ENCODE results near the gene DNAJC8.

The DNAJC8 gene

DNA sequence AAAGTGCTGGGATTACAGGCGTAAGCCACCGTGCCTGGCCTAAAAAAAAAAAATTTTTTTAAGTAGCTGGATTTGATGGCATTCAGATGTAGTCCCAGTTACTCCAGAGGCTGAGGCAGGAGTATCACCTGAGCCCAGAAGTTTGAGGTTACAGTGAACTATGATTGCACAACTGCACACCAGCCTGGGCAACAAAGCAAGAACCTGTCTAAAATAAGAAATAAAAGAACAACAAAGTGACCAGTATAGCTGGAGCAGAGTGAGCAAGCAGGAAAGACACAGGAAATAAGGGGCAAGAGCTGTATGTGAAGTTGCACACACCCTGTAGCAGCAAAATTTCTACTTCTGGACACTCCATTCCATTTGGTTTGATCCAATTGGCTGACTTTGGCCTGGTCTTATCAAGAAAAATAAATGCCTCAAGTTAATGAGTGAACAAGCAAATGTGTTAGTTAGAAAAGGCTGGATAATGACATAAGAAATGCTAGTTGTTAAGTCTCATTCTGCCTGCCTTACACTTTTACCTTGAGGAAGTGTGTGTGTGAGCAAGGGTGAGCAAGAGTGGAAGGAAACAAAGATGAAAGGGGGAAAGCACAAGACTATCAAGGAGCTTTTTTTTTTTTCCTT is 11.0 kb upstream of the DNAJC8 start:
- TF ChIP-seq, protein P1, sequence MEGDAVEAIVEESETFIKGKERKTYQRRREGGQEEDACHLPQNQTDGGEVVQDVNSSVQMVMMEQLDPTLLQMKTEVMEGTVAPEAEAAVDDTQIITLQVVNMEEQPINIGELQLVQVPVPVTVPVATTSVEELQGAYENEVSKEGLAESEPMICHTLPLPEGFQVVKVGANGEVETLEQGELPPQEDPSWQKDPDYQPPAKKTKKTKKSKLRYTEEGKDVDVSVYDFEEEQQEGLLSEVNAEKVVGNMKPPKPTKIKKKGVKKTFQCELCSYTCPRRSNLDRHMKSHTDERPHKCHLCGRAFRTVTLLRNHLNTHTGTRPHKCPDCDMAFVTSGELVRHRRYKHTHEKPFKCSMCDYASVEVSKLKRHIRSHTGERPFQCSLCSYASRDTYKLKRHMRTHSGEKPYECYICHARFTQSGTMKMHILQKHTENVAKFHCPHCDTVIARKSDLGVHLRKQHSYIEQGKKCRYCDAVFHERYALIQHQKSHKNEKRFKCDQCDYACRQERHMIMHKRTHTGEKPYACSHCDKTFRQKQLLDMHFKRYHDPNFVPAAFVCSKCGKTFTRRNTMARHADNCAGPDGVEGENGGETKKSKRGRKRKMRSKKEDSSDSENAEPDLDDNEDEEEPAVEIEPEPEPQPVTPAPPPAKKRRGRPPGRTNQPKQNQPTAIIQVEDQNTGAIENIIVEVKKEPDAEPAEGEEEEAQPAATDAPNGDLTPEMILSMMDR (IDR thresholded peaks at IDR 0.05; ENCODE audit: insufficient read depth, low read depth, low read length, missing control alignments): no peak
- no peak overlapping the region for H3K4me3 ChIP-seq (ENCODE audit: low read depth, low read length)
- DNase-seq (ENCODE audit: low read depth): no peak

DNA sequence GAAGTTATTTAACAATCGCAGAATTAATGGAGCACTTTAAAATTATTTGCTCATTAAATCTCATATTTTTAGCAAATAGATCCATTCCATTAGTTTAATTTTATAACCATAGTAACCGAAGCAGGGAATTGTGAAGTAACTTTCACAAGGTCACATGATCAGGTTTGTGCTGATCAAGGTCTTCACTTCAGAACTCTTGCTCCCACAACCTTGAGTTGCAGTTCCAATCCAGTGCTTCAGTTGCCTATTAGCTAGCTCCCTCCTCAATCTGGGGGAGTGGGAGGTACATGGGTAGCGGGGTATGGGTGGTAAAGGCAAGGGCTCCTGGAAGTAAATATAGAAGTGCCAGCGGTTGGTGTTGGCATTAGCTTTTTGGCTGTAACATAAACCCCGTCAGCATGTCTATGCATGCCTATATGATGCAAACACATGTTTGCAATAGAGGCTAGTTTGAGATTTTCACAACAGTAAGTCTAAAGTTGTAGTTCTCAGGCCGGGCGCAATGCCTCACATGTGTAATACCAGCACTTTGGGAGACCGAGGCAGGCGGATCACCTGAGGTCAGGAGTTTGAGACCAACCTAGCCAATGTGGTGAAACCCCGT is 8.9 kb upstream of the DNAJC8 start:
- TF ChIP-seq, protein P1 (IDR thresholded peaks at IDR 0.05; ENCODE audit: insufficient read depth, low read depth, low read length, missing control alignments): no peak
- DNase-seq (ENCODE audit: low read depth): no peak
- no peak overlapping the region for H3K4me3 ChIP-seq (ENCODE audit: low read depth, low read length)

DNA sequence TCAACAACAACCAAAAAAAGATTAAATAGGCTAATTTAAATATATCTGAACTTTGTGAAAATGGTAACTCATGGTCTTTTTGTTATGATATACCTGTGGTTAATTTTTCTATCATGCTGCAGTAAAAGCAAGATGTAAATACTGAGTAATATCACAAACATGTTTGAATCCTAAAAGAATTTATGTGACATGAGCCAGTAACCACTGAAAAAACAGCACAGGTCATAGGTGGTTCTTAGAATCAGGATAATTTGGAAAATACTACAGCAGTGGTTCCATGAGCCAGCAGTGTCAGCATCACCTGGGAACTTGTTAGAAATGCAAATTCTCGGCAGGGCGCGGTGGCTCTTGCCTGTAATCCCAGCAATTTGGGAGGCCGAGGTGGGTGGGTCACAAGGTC is 7.2 kb upstream of the DNAJC8 start:
- H3K4me3 ChIP-seq (ENCODE audit: low read depth, low read length): no peak overlapping the region
- TF ChIP-seq, protein P1 (IDR thresholded peaks at IDR 0.05; ENCODE audit: insufficient read depth, low read depth, low read length, missing control alignments): no peak
- DNase-seq (ENCODE audit: low read depth): no peak

DNA sequence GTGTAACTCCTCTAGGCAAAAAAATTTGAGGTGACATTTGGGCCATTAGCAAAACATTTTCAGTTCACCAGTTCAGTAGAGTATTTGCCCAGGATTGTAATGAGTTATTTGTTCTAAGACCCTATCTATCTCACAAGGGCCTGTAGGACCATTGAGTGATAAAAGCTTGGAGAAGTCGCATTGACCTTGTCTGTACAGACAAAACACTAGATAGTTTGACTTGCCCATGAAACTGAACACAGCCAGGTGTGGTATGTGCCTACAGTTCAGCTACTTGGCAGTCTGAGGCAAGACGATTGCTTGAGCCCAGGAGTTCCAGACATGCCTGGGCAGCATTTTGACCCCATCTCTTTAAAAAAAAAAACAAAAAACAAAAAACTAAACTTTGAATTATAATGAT is 6.2 kb upstream of the DNAJC8 start:
- TF ChIP-seq, protein P1 (IDR thresholded peaks at IDR 0.05; ENCODE audit: insufficient read depth, low read depth, low read length, missing control alignments): no peak
- no peak overlapping the region for H3K4me3 ChIP-seq (ENCODE audit: low read depth, low read length)
- DNase-seq (ENCODE audit: low read depth): no peak

DNA sequence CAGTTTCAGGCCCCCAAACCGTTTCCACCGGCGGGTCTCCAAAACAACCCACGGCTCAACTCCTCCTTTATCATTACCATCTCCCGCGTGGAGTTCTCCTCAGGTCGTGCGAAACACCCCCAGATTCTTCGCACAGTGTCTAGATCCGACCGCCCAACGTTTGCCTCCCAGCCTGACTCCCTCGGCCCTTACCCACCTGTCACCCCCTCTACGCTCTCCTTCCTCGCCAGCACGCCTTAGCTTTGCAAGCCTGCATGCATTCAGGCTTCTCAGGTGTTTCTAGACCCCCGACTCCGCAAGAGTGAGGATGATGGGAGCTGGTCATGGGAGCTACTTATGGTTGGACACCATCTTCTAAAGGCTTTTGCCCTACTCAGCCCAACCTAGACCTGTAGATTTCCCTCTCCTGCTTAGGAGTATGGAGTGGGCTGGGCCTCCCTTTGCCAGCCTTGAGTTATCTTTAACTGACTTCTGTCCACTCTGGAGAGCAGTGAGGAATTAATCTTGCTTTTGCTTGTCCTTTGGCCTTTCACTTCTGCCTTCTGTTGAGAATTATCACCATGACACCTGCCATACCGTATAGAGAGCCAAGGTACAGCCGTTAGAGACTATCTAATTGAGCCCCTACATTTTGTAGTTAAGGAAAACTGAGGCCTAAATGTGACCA is 4.0 kb upstream of the DNAJC8 start:
- peak overlapping the region; percentile 90 for H3K4me3 ChIP-seq (ENCODE audit: low read depth, low read length)
- DNase-seq (ENCODE audit: low read depth): no peak
- TF ChIP-seq, protein P1 (IDR thresholded peaks at IDR 0.05; ENCODE audit: insufficient read depth, low read depth, low read length, missing control alignments): no peak

DNA sequence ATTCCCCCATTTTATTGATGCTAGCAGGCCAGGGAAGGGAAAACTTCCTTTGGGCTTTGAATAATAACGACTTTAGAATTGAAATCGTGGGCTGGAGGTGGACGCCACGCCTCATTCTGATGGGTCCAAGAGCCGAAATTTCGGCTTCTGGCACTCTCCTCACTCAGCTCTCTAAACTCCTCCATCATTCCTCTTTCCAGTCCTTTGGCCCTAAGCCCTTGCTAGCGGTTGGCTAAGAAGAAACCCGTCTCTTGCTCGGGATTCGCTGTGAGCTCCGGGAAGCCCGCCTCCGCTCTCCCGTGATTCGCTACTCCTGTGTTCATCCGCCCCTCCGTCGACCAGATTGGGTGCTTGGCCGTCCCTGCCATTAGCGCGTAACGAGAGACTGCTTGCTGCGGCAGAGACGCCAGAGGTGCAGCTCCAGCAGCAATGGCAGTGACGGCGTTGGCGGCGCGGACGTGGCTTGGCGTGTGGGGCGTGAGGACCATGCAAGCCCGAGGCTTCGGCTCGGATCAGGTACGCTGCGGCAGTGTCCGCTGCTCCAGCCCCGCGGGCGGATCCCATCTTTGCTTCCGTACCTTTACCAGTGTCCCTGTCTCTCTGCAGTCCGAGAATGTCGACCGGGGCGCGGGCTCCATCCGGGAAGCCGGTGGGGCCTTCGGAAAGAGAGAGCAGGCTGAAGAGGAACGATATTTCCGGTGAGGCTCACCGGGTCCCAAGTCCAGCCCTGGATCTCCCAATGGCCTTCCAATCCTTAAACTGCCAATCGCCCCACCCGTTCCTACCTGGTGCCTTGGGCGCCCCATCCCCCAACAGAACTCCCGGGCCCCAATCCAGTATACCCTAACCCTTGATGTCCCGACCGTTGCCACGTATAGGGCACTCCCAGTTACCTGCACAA is 3.2 kb upstream of the DNAJC8 start, which contains the start of gene ATP5IF1:
Gene ATP5IF1 (plus strand): TSS at position 370 of the 901 bp plus-strand sequence. CDS start 60 bp downstream, at position 430.
- TF ChIP-seq, protein P1 (IDR thresholded peaks at IDR 0.05; ENCODE audit: insufficient read depth, low read depth, low read length, missing control alignments): no peak
- H3K4me3 ChIP-seq (ENCODE audit: low read depth, low read length): peak within 1 kb of the TSS; percentile 90
- peak; percentile 99 for DNase-seq (ENCODE audit: low read depth)

All from GM12865 (cell line).